Endothelial cell of umbilical vein (primary cell): ENCODE results near the gene PLD2. TPM values are rescaled to one million over a fixed set of nuclear protein-coding genes. Genes with fewer than 3 reads are reported as not detected.
A peak's percentile ranks its signal among the peaks of the same experiment; 100 is the strongest.
"Not testable (repeated sequence)": the region's sequence is repeated elsewhere in the genome, so short reads cannot be mapped to it uniquely, and the experiment has no call there.

Experiments
- BruUV-seq: library from RNA; stranded (reverse); fragments of 400-500 nt; replicated peaks from 2 replicates; lab custom pipeline; 2021; lab: Mats Ljungman, UMichigan
- CTCF ChIA-PET: fragments of 300-600, 350-600 bp; sonication (Branson Sonifier 250); formaldehyde crosslinking; loops from one replicate; lab custom pipeline; 2021; ENCODE audit warnings: antibody characterized with exemption, inconsistent platforms; lab: Charles Lee
- POLR2A ChIA-PET: fragments of 300-600, 350-600 bp; sonication (Branson Sonifier 250); formaldehyde crosslinking; loops from one replicate; lab custom pipeline; 2021; ENCODE audit warnings: antibody characterized with exemption, inconsistent platforms; lab: Charles Lee
- DNase-seq: peaks from one replicate; pipeline ENCODE4 v3.0.0-alpha.2; 2011; ENCODE audit warnings: low read depth, low spot score
- FAIRE-seq: peaks from 2 replicates; lab custom pipeline; 2011; peaks lifted over from hg19 to GRCh38; lab: Jason Lieb, UNC
- H2AFZ ChIP-seq: 2 replicates; pipeline ENCODE4 v1.6.0; 2012; ENCODE audit warnings: low read depth, low read length, control low read depth, inconsistent platforms
- H3K27ac ChIP-seq: 2 replicates; pipeline ENCODE4 v1.5.1; 2011; ENCODE audit warnings: low read depth, mild to moderate bottlenecking, control low read depth, low read length, moderate library complexity; ENCODE audit not compliant: insufficient read depth
- H3K27me3 ChIP-seq, 2 experiments: 2 replicates each; pipeline versions ENCODE4 v1.6.0 to v1.6.1; 2011; ENCODE audit warnings: low read length in 2 of 2, mixed read lengths in 1 of 2; ENCODE audit not compliant: control insufficient read depth in 2 of 2, insufficient read depth in 2 of 2
- H3K36me3 ChIP-seq, 2 experiments: 2 replicates in 1 of 2; 3 replicates in 1 of 2; pipeline ENCODE4 v1.5.1; 2011; ENCODE audit warnings: low read length in 2 of 2, mild to moderate bottlenecking in 1 of 2, moderate library complexity in 1 of 2; ENCODE audit not compliant: control insufficient read depth in 2 of 2, insufficient read depth in 2 of 2; ENCODE audit errors: extremely low read depth in 1 of 2
- H3K4me1 ChIP-seq: 3 replicates; pipeline ENCODE4 v1.5.1; 2011; ENCODE audit warnings: mild to moderate bottlenecking, low read length; ENCODE audit not compliant: control insufficient read depth, insufficient read depth; ENCODE audit errors: extremely low read depth
- H3K4me2 ChIP-seq: 2 replicates; pipeline ENCODE4 v1.6.1; 2011; ENCODE audit warnings: low read length, control low read depth, mixed read lengths; ENCODE audit not compliant: insufficient read depth
- H3K4me3 ChIP-seq, 3 experiments: fragments of 200-600 bp in 1 of 3; sonication (generic), shearing (Covaris generic) in 1 of 3; replicated peaks in 1 of 3; 2 replicates each; pipeline ENCODE4 v1.5.1; 2011 to 2016; ENCODE audit warnings: control low read depth in 3 of 3, low read length in 3 of 3, mild to moderate bottlenecking in 2 of 3, inconsistent platforms in 1 of 3, low read depth in 1 of 3, moderate library complexity in 1 of 3; ENCODE audit not compliant: insufficient read depth in 1 of 3
- H3K79me2 ChIP-seq: 2 replicates; pipeline ENCODE4 v1.6.0; 2012; ENCODE audit warnings: low read length, inconsistent platforms; ENCODE audit not compliant: control insufficient read depth, insufficient read depth
- H3K9ac ChIP-seq: replicated peaks from 2 replicates; pipeline ENCODE3; 2011; ENCODE audit warnings: low read length, control low read depth; ENCODE audit not compliant: insufficient read depth; ENCODE audit errors: extremely low read depth
- H3K9me1 ChIP-seq: replicated peaks from 3 replicates; pipeline ENCODE4 v1.6.0; 2011; ENCODE audit warnings: mild to moderate bottlenecking, low read length; ENCODE audit not compliant: control insufficient read depth, insufficient read depth; ENCODE audit errors: extremely low read depth
- H3K9me3 ChIP-seq: replicated peaks from 2 replicates; pipeline ENCODE4 v1.5.1; 2012; ENCODE audit warnings: low read length, inconsistent platforms; ENCODE audit not compliant: control insufficient read depth, insufficient read depth
- H4K20me1 ChIP-seq: replicated peaks from 2 replicates; pipeline ENCODE3; 2011; ENCODE audit warnings: mild to moderate bottlenecking, low read length; ENCODE audit not compliant: control insufficient read depth, insufficient read depth; ENCODE audit errors: extremely low read depth
- POLR2A ChIP-seq: IDR thresholded peaks from 2 replicates; pipeline ENCODE4 v1.6.1; 2012; ENCODE audit warnings: low read depth, mild to moderate bottlenecking, control low read depth, low read length
- POLR2AphosphoS5 ChIP-seq: IDR thresholded peaks from 2 replicates; pipeline ENCODE4 v1.6.1; 2012; ENCODE audit warnings: low read depth, mild to moderate bottlenecking, control low read depth, low read length, moderate library complexity; ENCODE audit not compliant: insufficient read depth
- dilution Hi-C: fragments of 300-500 bp; cut with MboI; formaldehyde crosslinking; loops from one replicate; pipeline ENCODE4 v1.15.0; 2019; ENCODE audit warnings: low sequenced_read_pairs; ENCODE audit not compliant: extremely low pct_ligation_motif_present
- intact Hi-C: fragments of 100-400 bp; cut with micrococcal nuclease; formaldehyde crosslinking; loops from one replicate; pipeline ENCODE4 v1.10.0; 2022
- polyA plus RNA-seq, 4 experiments: library from polyadenylated mRNA; depleted of rRNA in 3 of 4; stranded (reverse) in 3 of 4; unstranded in 1 of 4; fragments of >200 nt; gene quantifications; 2 replicates each; pipeline versions ENCODE4 v1.2.1 to v1.2.3, GENCODE V29; 2011 to 2012; ENCODE audit warnings: missing spikeins in 1 of 4
- total RNA-seq: library from RNA; stranded (reverse); gene quantifications from 2 replicates; pipeline ENCODE4 v1.2.3, GENCODE V29; 2021

PLD2 gene
- total and polyA plus RNA-seq, 2 donors (not counting 3 experiments of a cell fraction or from before 2014, with no cell fraction given), result 52.3 to 54.7 TPM

DNA sequence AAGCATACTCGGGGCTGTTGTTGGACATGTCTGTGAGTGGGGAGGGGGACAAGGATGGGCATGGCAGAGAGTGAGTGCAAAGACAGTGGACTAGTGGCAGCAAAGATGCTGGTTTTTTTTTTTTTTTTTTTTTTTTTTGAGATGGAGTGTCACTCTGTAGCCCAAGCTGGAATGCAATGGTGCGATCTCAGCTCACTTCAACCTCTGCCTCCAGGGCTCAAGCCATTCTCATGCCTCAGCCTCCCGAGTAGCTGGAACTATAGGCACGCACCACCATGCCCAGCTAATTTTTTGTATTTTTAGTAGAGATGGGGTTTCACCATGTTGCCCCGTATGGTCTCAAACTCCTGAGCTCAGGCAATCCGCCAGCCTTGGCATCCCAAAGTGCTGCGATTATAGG, 50.4 kb downstream of the PLD2 start:
- peak overlapping the region; percentile 83 for H3K4me2 ChIP-seq
- H3K4me3 ChIP-seq, H3K9ac ChIP-seq, H4K20me1 ChIP-seq, H3K36me3 ChIP-seq, H3K9me3 ChIP-seq, H3K9me1 ChIP-seq, H3K27me3 ChIP-seq, H2AFZ ChIP-seq, BruUV-seq, DNase-seq, intact Hi-C loops, dilution Hi-C loops: not testable (repeated sequence)
- H3K27ac ChIP-seq, result peak overlapping the region; percentile 79
- H3K79me2 ChIP-seq, result peaks cover 31% of the 10 kb centered on the region
- ChIA-PET POLR2A (interaction anchor here (1.1 kb wide), 1 partner anchor 50 kb away, joined by 3 read pairs; the partner anchor contains the start of gene PLD2), CTCF (interaction anchor here (1.8 to 2.4 kb wide), 6 partner anchors 17 to 147 kb away, joined by 7 to 14 read pairs (median 8); partner anchors contain the start of genes ARRB2, GLTPD2, MINK1 and PLD2)
- FAIRE-seq, result peak; percentile 33
- H3K4me1 ChIP-seq, result peaks cover 41% of the 10 kb centered on the region

DNA sequence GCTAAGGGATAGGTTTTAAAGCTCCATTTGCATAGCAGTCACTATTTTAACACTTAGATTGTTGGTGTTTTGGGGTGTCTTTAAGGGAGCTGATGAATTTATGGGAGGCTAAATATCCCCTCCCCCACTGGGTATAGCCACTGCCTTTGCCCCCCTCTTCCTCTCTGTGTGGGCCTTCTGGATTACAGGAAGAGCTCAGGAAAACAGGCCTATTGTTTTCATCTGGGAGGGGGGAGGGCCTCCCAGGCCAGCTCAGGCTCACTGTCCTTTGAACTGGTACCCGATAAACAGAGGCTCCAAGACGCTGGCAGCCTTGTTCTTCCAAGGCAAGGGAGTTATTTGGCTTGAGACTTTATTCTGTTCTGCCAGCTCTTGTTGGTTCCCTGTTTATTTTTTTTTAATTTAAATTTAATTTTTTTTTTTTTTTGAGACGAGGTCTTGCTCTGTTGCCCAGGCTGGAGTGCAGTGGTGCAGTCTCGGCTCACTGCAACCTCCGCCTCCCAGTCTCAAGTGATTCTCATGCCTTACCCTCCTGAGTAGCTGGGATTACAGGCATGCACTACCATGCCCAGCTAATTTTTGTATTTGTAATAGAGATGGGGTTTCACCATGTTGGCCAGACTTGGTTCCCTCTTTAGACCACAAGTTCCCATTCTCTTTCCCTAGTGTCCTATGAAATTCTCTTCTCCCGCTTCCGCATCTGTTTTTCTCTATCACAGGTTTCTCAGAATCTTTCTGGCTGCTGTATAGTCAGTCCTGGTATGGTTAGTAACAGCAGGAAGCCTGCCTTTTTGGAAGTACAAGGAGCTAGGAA, 51.3 kb downstream of the PLD2 start:
- peaks cover 33% of the 10 kb centered on the region for H3K79me2 ChIP-seq
- TSS peak; percentile 36 for BruUV-seq
- TF ChIP-seq POLR2A (no peak), POLR2AphosphoS5 (peak; percentile 65)
- peaks cover 0 to 2% of the 10 kb centered on the region in 2 experiments for H3K36me3 ChIP-seq
- DNase-seq, result peak; percentile 90
- ChIA-PET CTCF (interaction anchor here (0.7 to 2.4 kb wide), 15 partner anchors 9 to 291 kb away, joined by 3 to 14 read pairs (median 6); partner anchors contain the start of genes ARRB2, GLTPD2, MINK1 and PLD2), POLR2A (interaction anchor here (0.6 to 1.6 kb wide), 7 partner anchors 10 to 257 kb away, joined by 3 to 7 read pairs (median 3); partner anchors contain the start of genes PLD2 and PSMB6)
- no peaks in the 10 kb centered on the region for H3K9me1 ChIP-seq
- H3K27ac ChIP-seq, result peak overlapping the region; percentile 79
- peak overlapping the region in 1 of 3 experiments; percentile 48 for H3K4me3 ChIP-seq
- FAIRE-seq, result peak; percentile 99
- peaks cover 44% of the 10 kb centered on the region for H3K4me1 ChIP-seq
- H3K4me2 ChIP-seq, result peak overlapping the region; percentile 83
- H4K20me1 ChIP-seq, result no peaks in the 10 kb centered on the region
- dilution Hi-C loops, result no loop called here
- peak overlapping the region; percentile 34 for H2AFZ ChIP-seq
- no peaks in the 10 kb centered on the region for H3K9me3 ChIP-seq
- intact Hi-C loops, result loop anchor here (1.0 to 2.0 kb wide), 2 partner anchors 24 to 61 kb away; partner anchors contain the start of gene PSMB6
- H3K27me3 ChIP-seq, result no peaks in the 10 kb centered on the region
- H3K9ac ChIP-seq, result peak overlapping the region; percentile 57
